Thoracic aorta (tissue), 2 donors: Measurements from ENCODE around the gene N4BP2. TPM values are rescaled to one million over a fixed set of nuclear protein-coding genes. Genes with fewer than 3 reads are reported as not detected.

Experiments
- ATAC-seq: fragments of 150-250 bp; one replicate; pipeline ENCODE4 v1.8.0; 2017; ENCODE audit warnings: low read depth; ENCODE audit not compliant: insufficient number of reproducible peaks, low FRiP score
- DNase-seq: peaks from one replicate; pipeline ENCODE4 v3.0.0-alpha.2; 2020; ENCODE audit warnings: low spot score
- H3K27ac ChIP-seq, 2 donors: fragments of 200-600 bp; sonication (generic); 1 replicate in 1 of 2; 2 replicates in 1 of 2; pipeline ENCODE4 v1.5.1; 2016; ENCODE audit warnings: mild to moderate bottlenecking in 2 of 2, moderate library complexity in 2 of 2
- H3K27me3 ChIP-seq: fragments of 200-600 bp; sonication (generic); replicated peaks from 2 replicates; pipeline ENCODE4 v1.6.0; 2016; ENCODE audit warnings: mild to moderate bottlenecking; ENCODE audit not compliant: insufficient read depth
- H3K36me3 ChIP-seq: fragments of 200-600 bp; sonication (generic); one replicate; pipeline ENCODE4 v1.5.1; 2016
- H3K4me1 ChIP-seq, 2 donors: fragments of 200-600 bp; sonication (generic); 1 replicate in 1 of 2; 2 replicates in 1 of 2; pipeline versions ENCODE4 v1.5.1 to v1.6.0; 2016; ENCODE audit warnings: low read depth in 2 of 2, mild to moderate bottlenecking in 1 of 2; ENCODE audit not compliant: control insufficient read depth in 1 of 2
- H3K4me3 ChIP-seq: fragments of 200-600 bp; sonication (generic); 2 replicates; pipeline ENCODE4 v1.5.1; 2016; ENCODE audit warnings: mild to moderate bottlenecking
- H3K9me3 ChIP-seq: fragments of 200-600 bp; sonication (generic); 2 replicates; pipeline ENCODE4 v1.5.1; 2016
- total RNA-seq, 2 donors: library from RNA; depleted of rRNA; stranded (reverse); fragments of >200 nt; gene quantifications; one replicate each; pipeline versions ENCODE4 v1.1.0 to v1.2.3, GENCODE V29; 2016
- TF ChIP-seq, protein P1 (sequence below): fragments of 200-600 bp; sonication (generic); IDR thresholded peaks from one replicate; pipeline ENCODE4 v1.5.1; 2019; ENCODE audit warnings: antibody characterized with exemption

N4BP2 gene
- total RNA-seq, 2 donors from 2014 or later: 5.4 to 10.9 TPM

DNA sequence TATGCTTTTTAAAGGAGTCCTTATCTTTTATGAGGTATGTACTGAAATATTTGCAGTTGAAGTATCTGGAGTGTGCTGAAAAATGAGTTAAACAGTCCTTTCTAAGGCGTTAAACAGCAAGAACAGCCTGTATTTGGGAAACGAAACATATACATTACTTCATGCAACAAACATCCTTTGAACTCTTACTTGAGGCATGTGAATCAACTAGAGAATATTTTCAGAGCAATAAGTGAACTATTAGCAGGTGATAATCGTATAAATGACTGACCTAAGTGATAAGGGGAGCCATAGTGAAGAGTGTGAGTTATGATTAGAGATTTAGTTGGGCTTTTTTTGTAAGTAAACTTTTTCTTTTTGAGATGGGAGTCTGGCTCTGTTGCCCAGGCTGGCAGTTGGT, 94.3 kb downstream of the N4BP2 start:
- TF ChIP-seq, protein P1, sequence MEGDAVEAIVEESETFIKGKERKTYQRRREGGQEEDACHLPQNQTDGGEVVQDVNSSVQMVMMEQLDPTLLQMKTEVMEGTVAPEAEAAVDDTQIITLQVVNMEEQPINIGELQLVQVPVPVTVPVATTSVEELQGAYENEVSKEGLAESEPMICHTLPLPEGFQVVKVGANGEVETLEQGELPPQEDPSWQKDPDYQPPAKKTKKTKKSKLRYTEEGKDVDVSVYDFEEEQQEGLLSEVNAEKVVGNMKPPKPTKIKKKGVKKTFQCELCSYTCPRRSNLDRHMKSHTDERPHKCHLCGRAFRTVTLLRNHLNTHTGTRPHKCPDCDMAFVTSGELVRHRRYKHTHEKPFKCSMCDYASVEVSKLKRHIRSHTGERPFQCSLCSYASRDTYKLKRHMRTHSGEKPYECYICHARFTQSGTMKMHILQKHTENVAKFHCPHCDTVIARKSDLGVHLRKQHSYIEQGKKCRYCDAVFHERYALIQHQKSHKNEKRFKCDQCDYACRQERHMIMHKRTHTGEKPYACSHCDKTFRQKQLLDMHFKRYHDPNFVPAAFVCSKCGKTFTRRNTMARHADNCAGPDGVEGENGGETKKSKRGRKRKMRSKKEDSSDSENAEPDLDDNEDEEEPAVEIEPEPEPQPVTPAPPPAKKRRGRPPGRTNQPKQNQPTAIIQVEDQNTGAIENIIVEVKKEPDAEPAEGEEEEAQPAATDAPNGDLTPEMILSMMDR: no peak
- Histone ChIP-seq H3K27ac (no peak overlapping the region), H3K27me3 (no peaks in the 10 kb centered on the region), H3K4me3 (no peak overlapping the region), H3K4me1 (no peaks in the 10 kb centered on the region), H3K9me3 (no peaks in the 10 kb centered on the region), H3K36me3 (no peaks in the 10 kb centered on the region)
- ATAC-seq (no peak), DNase-seq (no peak)

- Histone ChIP-seq H3K27ac (no peak overlapping the region), H3K36me3 (no peaks in the 10 kb centered on the region), H3K4me1 (no peaks in the 10 kb centered on the region), H3K9me3 (no peaks in the 10 kb centered on the region), H3K4me3 (no peak overlapping the region), H3K27me3 (no peaks in the 10 kb centered on the region)
- ATAC-seq (no peak), DNase-seq (no peak)
- TF ChIP-seq, protein P1: no peak
Observed at GRCh38 chr4:40152637-40153036, 96.0 kb downstream of the N4BP2 start.

DNA sequence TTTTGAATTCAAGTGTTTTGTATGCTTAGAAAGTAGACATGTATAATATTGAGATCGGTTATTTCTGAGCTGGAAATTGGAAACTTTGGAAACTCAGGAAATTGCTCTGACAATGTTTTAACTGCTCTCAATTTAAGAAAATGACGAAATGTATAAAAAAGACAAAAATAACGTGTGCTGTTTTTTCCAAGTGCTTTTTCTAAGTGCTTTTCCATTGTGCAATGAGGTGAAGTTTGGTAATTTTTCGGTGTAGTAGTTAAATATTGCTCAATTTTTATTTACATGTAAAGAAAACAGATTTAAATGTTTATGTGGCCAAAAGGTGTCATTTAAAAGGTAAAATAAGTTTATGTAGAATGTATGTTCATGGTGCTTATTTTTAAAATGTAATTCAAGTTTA, 100.8 kb downstream of the N4BP2 start:
- Histone ChIP-seq H3K27ac (no peak overlapping the region), H3K36me3 (no peaks in the 10 kb centered on the region), H3K4me3 (no peak overlapping the region), H3K9me3 (no peaks in the 10 kb centered on the region), H3K4me1 (no peaks in the 10 kb centered on the region), H3K27me3 (no peaks in the 10 kb centered on the region)
- TF ChIP-seq, protein P1: no peak
- ATAC-seq (no peak), DNase-seq (no peak)

- no peak overlapping the region for H3K4me3 ChIP-seq
- no peaks in the 10 kb centered on the region for H3K27me3 ChIP-seq
- TF ChIP-seq, protein P1: no peak
- H3K27ac ChIP-seq: no peak overlapping the region
- ATAC-seq: no peak
- no peaks in the 10 kb centered on the region for H3K36me3 ChIP-seq
- no peak for DNase-seq
- no peaks in the 10 kb centered on the region for H3K4me1 ChIP-seq
- no peaks in the 10 kb centered on the region for H3K9me3 ChIP-seq
Observed at GRCh38 chr4:40160258-40160657, 103.6 kb downstream of the N4BP2 start.

- Histone ChIP-seq H3K4me3 (no peak overlapping the region), H3K9me3 (peaks cover 3% of the 10 kb centered on the region), H3K27ac (no peak overlapping the region), H3K36me3 (no peaks in the 10 kb centered on the region), H3K4me1 (no peaks in the 10 kb centered on the region), H3K27me3 (no peaks in the 10 kb centered on the region)
- ATAC-seq (no peak), DNase-seq (no peak)
- TF ChIP-seq, protein P1: no peak
Observed at GRCh38 chr4:40164459-40164858, 107.8 kb downstream of the N4BP2 start.
